AG04450 (cell line): Measurements from ENCODE around the gene MORC3. TPM values are rescaled to one million over a fixed set of nuclear protein-coding genes. Genes with fewer than 3 reads are reported as not detected.

Source experiments
- CTCF ChIA-PET: fragments of 300-600, 350-600 bp; formaldehyde crosslinking; extraction: SDS; loops from one replicate; lab custom pipeline; 2022; ENCODE audit warnings: antibody characterized with exemption, inconsistent platforms; lab: Charles Lee
- POLR2A ChIA-PET: fragments of 350-600 bp; formaldehyde crosslinking; extraction: SDS; loops from one replicate; lab custom pipeline; 2021; ENCODE audit warnings: antibody characterized with exemption, inconsistent platforms; lab: Yijun Ruan, JAX
- DNase-seq: peaks from one replicate; pipeline ENCODE4 v3.0.0-alpha.2; 2011; ENCODE audit warnings: low read depth, low spot score
- H3K27ac ChIP-seq: one replicate; pipeline ENCODE4 v1.5.1; 2012; ENCODE audit warnings: low read depth, low read length, control low read depth
- H3K27me3 ChIP-seq: one replicate; pipeline ENCODE4 v1.6.0; 2012; ENCODE audit warnings: low read length; ENCODE audit not compliant: control insufficient read depth, insufficient read depth
- H3K4me3 ChIP-seq: 2 replicates; pipeline ENCODE4 v1.5.1; 2011; ENCODE audit warnings: mild to moderate bottlenecking, low read depth, low read length, control low read depth
- H3K9me3 ChIP-seq: 2 replicates; pipeline ENCODE4 v1.5.1; 2012; ENCODE audit warnings: low read length; ENCODE audit not compliant: control insufficient read depth, insufficient read depth
- CTCF ChIP-seq: IDR thresholded peaks from 2 replicates; pipeline ENCODE4 v1.5.1; 2011; ENCODE audit warnings: low read depth, low read length, control low read depth, inconsistent platforms
- polyA plus RNA-seq: library from polyadenylated mRNA; depleted of rRNA; stranded (reverse); fragments of >200 nt; gene quantifications from 2 replicates; pipeline ENCODE4 v1.2.3, GENCODE V29; 2011

Gene MORC3
- polyA plus RNA-seq, 1 experiment: 31.6 TPM

GRCh38 chr21:36344931-36345330 is 24.9 kb downstream of the MORC3 start:
- H3K27ac ChIP-seq: no peak overlapping the region
- H3K4me3 ChIP-seq: no peak overlapping the region
- POLR2A ChIA-PET: no interaction called here
- no peaks in the 10 kb centered on the region for H3K27me3 ChIP-seq
- H3K9me3 ChIP-seq: no peaks in the 10 kb centered on the region
- TF ChIP-seq CTCF: no peak
- DNase-seq: no peak
- CTCF ChIA-PET: interaction anchor here (0.8 to 2.2 kb wide), 2 partner anchors 12 to 204 kb away, joined by 3 to 5 read pairs; no protein-coding TSS in a partner anchor

GRCh38 chr21:36347278-36347961 is 27.4 kb downstream of the MORC3 start:
- Histone ChIP-seq H3K27ac (no peak overlapping the region), H3K9me3 (no peaks in the 10 kb centered on the region), H3K4me3 (no peak overlapping the region), H3K27me3 (no peaks in the 10 kb centered on the region)
- ChIA-PET POLR2A (no interaction called here), CTCF (interaction anchor here (1.3 kb wide), 1 partner anchor 222 kb away, joined by 3 read pairs; no protein-coding TSS in a partner anchor)
- DNase-seq: no peak
- no peak for TF ChIP-seq CTCF

- Histone ChIP-seq H3K4me3 (no peak overlapping the region), H3K9me3 (no peaks in the 10 kb centered on the region), H3K27ac (no peak overlapping the region), H3K27me3 (no peaks in the 10 kb centered on the region)
- TF ChIP-seq CTCF: no peak
- CTCF ChIA-PET: interaction anchor here (1.3 kb wide), 1 partner anchor 223 kb away, joined by 3 read pairs; no protein-coding TSS in a partner anchor
- POLR2A ChIA-PET: no interaction called here
- no peak for DNase-seq
Measured at GRCh38 chr21:36347962-36348328, 27.9 kb downstream of the MORC3 start.

- Histone ChIP-seq H3K27ac (no peak overlapping the region), H3K27me3 (no peaks in the 10 kb centered on the region), H3K9me3 (no peaks in the 10 kb centered on the region), H3K4me3 (no peak overlapping the region)
- DNase-seq: no peak
- TF ChIP-seq CTCF: no peak
- ChIA-PET POLR2A (interaction anchor here (0.9 kb wide), 1 partner anchor 29 kb away, joined by 3 read pairs; the partner anchor contains the start of gene MORC3), CTCF (interaction anchor here (1.2 kb wide), 1 partner anchor 89 kb away, joined by 3 read pairs; no protein-coding TSS in a partner anchor)
Measured at GRCh38 chr21:36349315-36349714, 29.3 kb downstream of the MORC3 start.

GRCh38 chr21:36350282-36350910 is 30.4 kb downstream of the MORC3 start:
- Histone ChIP-seq H3K4me3 (no peak overlapping the region), H3K27ac (peak overlapping the region; percentile 81), H3K9me3 (no peaks in the 10 kb centered on the region), H3K27me3 (no peaks in the 10 kb centered on the region)
- POLR2A ChIA-PET: interaction anchor here (0.6 to 0.9 kb wide), 2 partner anchors 17 to 30 kb away, joined by 3 to 6 read pairs; partner anchors contain the start of gene MORC3
- TF ChIP-seq CTCF: no peak
- CTCF ChIA-PET: interaction anchor here (1.0 to 1.2 kb wide), 2 partner anchors 30 to 90 kb away, joined by 3 read pairs; no protein-coding TSS in a partner anchor
- DNase-seq: peak; percentile 18
